GM18502 (cell line): ENCODE data around the gene EPB41L2.
"Not testable (repeated sequence)": the region's sequence is repeated elsewhere in the genome, so short reads cannot be mapped to it uniquely, and the experiment has no call there.

Experiments used
- ATAC-seq: cut with Tn5 transposase; IDR thresholded peaks from one replicate; pipeline ENCODE4 v1.9.1; 2021; ENCODE audit warnings: mild to moderate bottlenecking; ENCODE audit not compliant: unreplicated experiment, poor library complexity

Gene EPB41L2

GRCh38 chr6:130826442-130827246 is 236.4 kb downstream of the EPB41L2 start:
- no peak for ATAC-seq

- ATAC-seq = no peak
These were observed 237.1 kb downstream of the EPB41L2 start for GRCh38 chr6:130825772-130826441.

GRCh38 chr6:130824978-130825694 is 237.9 kb downstream of the EPB41L2 start:
- ATAC-seq = no peak

GRCh38 chr6:130822736-130823135 is 240.3 kb downstream of the EPB41L2 start:
- no peak for ATAC-seq

GRCh38 chr6:130815200-130816071 is 247.6 kb downstream of the EPB41L2 start:
- no peak for ATAC-seq

- ATAC-seq = no peak
These were observed 248.5 kb downstream of the EPB41L2 start for GRCh38 chr6:130814506-130814905.

- ATAC-seq = no peak
These were observed 251.1 kb downstream of the EPB41L2 start for GRCh38 chr6:130811932-130812331.

GRCh38 chr6:130810307-130811030 is 252.6 kb downstream of the EPB41L2 start:
- ATAC-seq = no peak

GRCh38 chr6:130801368-130801767 is 261.7 kb downstream of the EPB41L2 start:
- ATAC-seq = not testable (repeated sequence)

- no peak for ATAC-seq
These were observed 266.0 kb downstream of the EPB41L2 start for GRCh38 chr6:130797061-130797460.

GRCh38 chr6:130796313-130796905 is 266.6 kb downstream of the EPB41L2 start:
- ATAC-seq = no peak

GRCh38 chr6:130794738-130795137 is 268.3 kb downstream of the EPB41L2 start:
- ATAC-seq = no peak

- ATAC-seq = no peak
These were observed 268.9 kb downstream of the EPB41L2 start for GRCh38 chr6:130794010-130794697.
